Activated CD8-positive, alpha-beta memory T cell treated with anti-CD3 and anti-CD28 coated beads, Interleukin-2, amount 50 U/mL, for 1 hour (primary cell): ENCODE results near the gene TSSK6.

Experiments used
- DNase-seq: peaks from one replicate; pipeline ENCODE4 v3.0.0-alpha.2; 2020; ENCODE audit errors: extremely low read depth

The TSSK6 gene

DNA sequence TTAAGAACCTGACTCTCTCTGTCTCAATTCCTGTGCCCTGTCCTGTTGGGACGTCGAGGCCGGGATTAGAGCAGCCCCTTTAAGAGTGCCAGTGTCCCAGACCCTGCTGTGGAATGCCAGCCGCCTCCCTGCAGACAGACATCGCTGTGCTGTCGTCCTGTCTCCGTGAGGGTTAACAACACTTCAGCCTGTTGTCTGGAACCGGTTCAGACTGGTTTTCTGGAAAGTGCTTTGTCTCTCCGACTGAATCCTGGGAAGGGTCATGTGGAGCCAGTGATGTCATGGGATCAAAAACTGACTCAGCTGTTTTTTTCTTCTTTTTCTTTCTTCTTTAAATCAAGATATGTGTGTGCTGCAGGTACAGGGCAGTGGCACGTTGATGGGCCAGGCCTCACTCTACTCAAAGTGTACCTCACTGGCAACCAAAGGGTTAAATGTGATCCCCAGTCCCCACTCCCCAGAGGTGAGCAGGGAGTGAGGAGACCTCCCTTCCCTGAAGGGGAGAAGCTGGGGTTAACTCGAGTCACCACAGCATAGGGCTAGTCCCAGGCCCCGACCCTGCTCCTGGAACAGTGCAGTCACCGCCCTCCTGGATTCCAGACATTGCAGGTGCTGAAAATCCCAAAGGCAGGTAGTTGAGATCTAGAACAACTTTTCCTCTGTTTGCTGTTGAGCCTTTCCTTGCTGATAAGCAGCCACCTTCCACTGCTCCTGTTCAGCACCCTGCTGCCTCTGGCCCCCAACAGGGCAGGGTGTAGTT lies 50.8 kb downstream of the TSSK6 start:
- DNase-seq = no peak
